MM.1S (cell line): ENCODE measurements around the gene ARHGAP26.

Source experiments
- DNase-seq: peaks from one replicate; pipeline ENCODE4 v3.0.0-alpha.2; 2015
- H2AFZ ChIP-seq: fragments of 300-600 bp; sonication (generic); 2 replicates; pipeline ENCODE4 v1.6.0; 2016; ENCODE audit warnings: antibody characterized with exemption, low read length
- H3F3A ChIP-seq: fragments of 300-600 bp; sonication (generic); 2 replicates; pipeline ENCODE4 v1.6.1; 2016; ENCODE audit warnings: mild to moderate bottlenecking, antibody characterized with exemption, low read length, moderate library complexity, mixed read lengths; ENCODE audit not compliant: insufficient read depth
- H3K27ac ChIP-seq: fragments of 300-600 bp; sonication (generic); 2 replicates; pipeline ENCODE4 v1.5.1; 2016; ENCODE audit warnings: mild to moderate bottlenecking, low read length
- H3K27me3 ChIP-seq: fragments of 300-600 bp; sonication (generic); replicated peaks from 2 replicates; pipeline ENCODE4 v1.6.0; 2016; ENCODE audit warnings: low read length; ENCODE audit not compliant: insufficient read depth
- H3K36me3 ChIP-seq: fragments of 300-600 bp; sonication (generic); replicated peaks from 2 replicates; pipeline ENCODE4 v1.6.1; 2016; ENCODE audit warnings: mild to moderate bottlenecking, low read length, mixed read lengths; ENCODE audit not compliant: insufficient read depth
- H3K4me1 ChIP-seq: fragments of 300-600 bp; sonication (generic); 2 replicates; pipeline ENCODE4 v1.6.1; 2016; ENCODE audit warnings: low read length, mixed read lengths
- H3K4me2 ChIP-seq: fragments of 300-600 bp; sonication (generic); 2 replicates; pipeline ENCODE4 v1.6.0; 2016; ENCODE audit warnings: low read depth, low read length
- H3K4me3 ChIP-seq: fragments of 300-600 bp; sonication (generic); 2 replicates; pipeline ENCODE4 v1.5.1; 2016; ENCODE audit warnings: low read length, mixed read lengths
- H3K79me2 ChIP-seq: fragments of 300-600 bp; sonication (generic); 2 replicates; pipeline ENCODE4 v1.6.1; 2016; ENCODE audit warnings: mixed run types, low read length, mixed read lengths
- H3K9ac ChIP-seq: fragments of 300-600 bp; sonication (generic); 2 replicates; pipeline ENCODE4 v1.6.1; 2016; ENCODE audit warnings: low read length, mixed read lengths
- H3K9me2 ChIP-seq: fragments of 300-600 bp; sonication (generic); replicated peaks from 2 replicates; pipeline ENCODE4 v1.6.1; 2016; ENCODE audit warnings: mild to moderate bottlenecking, low read length, mixed read lengths; ENCODE audit not compliant: insufficient read depth
- H3K9me3 ChIP-seq: fragments of 300-600 bp; sonication (generic); replicated peaks from 2 replicates; pipeline ENCODE4 v1.6.1; 2016; ENCODE audit warnings: mild to moderate bottlenecking, low read length, mixed read lengths; ENCODE audit not compliant: insufficient read depth
- H4K20me1 ChIP-seq: fragments of 300-600 bp; sonication (generic); 2 replicates; pipeline ENCODE4 v1.6.1; 2016; ENCODE audit warnings: mild to moderate bottlenecking, low read length, moderate library complexity, mixed read lengths; ENCODE audit not compliant: insufficient read depth
- EZH2 ChIP-seq: fragments of 300-600 bp; sonication (generic); optimal IDR thresholded peaks from 2 replicates; pipeline ENCODE3; 2017; ENCODE audit warnings: low read depth, mild to moderate bottlenecking, antibody characterized with exemption, low read length, mixed read lengths
- EZH2phosphoT487 ChIP-seq: fragments of 300-600 bp; sonication (generic); IDR thresholded peaks from 2 replicates; pipeline ENCODE4 v1.6.1; 2018; ENCODE audit warnings: antibody characterized with exemption, low read length
- TF ChIP-seq, protein P1 (sequence below): fragments of 300-600 bp; sonication (generic); IDR thresholded peaks from 2 replicates; pipeline ENCODE4 v1.5.1; 2016; ENCODE audit warnings: antibody characterized with exemption, low read length, mixed read lengths

ARHGAP26 gene

DNA sequence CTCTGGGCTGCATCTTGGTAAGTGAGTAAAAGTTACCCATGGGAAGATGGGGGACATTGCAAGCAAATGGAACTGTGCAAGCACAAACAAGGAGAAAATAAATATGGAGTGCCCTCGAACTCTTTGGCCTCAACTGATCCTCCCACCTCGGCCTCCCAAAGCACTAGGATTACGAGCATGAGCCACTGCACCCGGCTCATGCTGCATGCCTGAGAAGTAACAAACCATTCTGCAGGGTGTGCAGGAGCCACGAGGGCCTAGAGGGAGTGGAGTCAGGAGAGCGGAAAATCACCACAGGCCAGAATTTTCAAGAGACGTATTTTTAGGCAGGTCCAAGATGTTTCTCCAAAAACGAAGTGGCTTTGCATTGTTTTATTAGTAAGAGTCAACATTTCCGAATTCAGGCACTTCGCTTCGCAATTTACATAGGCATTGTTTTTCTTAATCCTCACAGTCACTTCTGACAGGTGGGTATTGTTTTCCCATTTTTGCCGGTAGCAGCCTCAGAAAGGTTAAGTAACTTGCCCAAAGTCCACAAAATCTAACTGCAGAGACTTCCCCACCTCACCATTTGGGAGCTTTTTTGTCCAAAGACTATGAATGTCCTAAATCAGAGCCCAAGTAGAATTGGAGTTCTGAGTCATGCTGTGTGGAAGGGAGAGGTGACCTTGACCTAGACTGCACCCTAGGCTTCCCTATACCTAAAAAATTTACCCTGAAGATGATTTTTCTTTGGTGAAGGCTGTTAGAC lies 403.1 kb downstream of the ARHGAP26 start:
- peaks cover 19% of the 10 kb centered on the region for H3K4me1 ChIP-seq
- DNase-seq = no peak

DNA sequence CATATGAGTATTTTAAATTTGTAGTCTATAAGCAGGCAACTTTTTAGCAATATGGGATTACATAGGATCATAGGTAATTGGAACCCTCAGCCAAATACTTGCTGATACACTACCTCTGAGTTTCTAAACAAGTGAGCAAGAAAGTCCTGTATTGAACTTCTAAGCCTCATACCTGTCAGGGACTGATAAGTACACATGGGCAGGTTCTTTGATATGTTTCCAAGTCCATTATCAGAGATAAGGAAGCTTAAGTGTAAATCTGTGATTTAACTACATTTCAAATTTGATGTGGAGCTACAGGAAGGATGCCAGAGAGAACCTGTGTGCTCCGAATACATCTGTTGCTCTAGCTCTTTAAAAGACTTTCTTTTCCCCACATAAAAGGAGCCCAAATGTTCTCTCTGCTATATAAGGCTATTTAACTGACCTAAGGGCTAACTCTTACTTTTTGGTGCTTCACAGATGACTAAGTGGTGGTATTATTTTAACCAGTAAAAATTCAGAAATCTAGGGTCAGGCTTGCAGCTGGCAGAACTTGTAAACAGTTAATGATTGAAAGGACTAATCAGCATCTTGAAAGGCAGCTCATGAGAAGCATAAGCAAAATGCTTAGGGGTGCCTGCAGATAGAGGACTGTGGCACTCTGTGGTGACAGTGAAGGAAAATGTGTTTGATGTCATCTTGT lies 404.7 kb downstream of the ARHGAP26 start:
- Histone ChIP-seq H3K4me3 (no peak overlapping the region), H3K27ac (no peak overlapping the region), H3K36me3 (no peaks in the 10 kb centered on the region), H3K4me2 (no peak overlapping the region), H3K79me2 (no peaks in the 10 kb centered on the region), H3K9me2 (no peaks in the 10 kb centered on the region), H3F3A (no peaks in the 10 kb centered on the region), H2AFZ (no peak overlapping the region), H3K9me3 (no peaks in the 10 kb centered on the region), H4K20me1 (no peaks in the 10 kb centered on the region), H3K4me1 (peaks cover 3% of the 10 kb centered on the region; the same call in 1 of the 2 replicates), H3K27me3 (no peaks in the 10 kb centered on the region), H3K9ac (no peak overlapping the region)
- DNase-seq = no peak
- TF ChIP-seq EZH2 (no peak), EZH2phosphoT487 (no peak)
- TF ChIP-seq, protein P1, sequence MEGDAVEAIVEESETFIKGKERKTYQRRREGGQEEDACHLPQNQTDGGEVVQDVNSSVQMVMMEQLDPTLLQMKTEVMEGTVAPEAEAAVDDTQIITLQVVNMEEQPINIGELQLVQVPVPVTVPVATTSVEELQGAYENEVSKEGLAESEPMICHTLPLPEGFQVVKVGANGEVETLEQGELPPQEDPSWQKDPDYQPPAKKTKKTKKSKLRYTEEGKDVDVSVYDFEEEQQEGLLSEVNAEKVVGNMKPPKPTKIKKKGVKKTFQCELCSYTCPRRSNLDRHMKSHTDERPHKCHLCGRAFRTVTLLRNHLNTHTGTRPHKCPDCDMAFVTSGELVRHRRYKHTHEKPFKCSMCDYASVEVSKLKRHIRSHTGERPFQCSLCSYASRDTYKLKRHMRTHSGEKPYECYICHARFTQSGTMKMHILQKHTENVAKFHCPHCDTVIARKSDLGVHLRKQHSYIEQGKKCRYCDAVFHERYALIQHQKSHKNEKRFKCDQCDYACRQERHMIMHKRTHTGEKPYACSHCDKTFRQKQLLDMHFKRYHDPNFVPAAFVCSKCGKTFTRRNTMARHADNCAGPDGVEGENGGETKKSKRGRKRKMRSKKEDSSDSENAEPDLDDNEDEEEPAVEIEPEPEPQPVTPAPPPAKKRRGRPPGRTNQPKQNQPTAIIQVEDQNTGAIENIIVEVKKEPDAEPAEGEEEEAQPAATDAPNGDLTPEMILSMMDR = no peak

More for the DNA sequence above, 403.1 kb downstream of the ARHGAP26 start:
- H3K27me3 ChIP-seq = no peaks in the 10 kb centered on the region
- H2AFZ ChIP-seq = no peak overlapping the region
- peaks cover 10% of the 10 kb centered on the region; the same call in 1 of the 2 replicates for H3F3A ChIP-seq
- no peaks in the 10 kb centered on the region for H3K9me3 ChIP-seq
- H3K4me2 ChIP-seq = no peak overlapping the region
- H3K27ac ChIP-seq = no peak overlapping the region
- TF ChIP-seq EZH2 (no peak), EZH2phosphoT487 (no peak)
- TF ChIP-seq, protein P1 = no peak
- H3K79me2 ChIP-seq = no peaks in the 10 kb centered on the region
- H3K4me3 ChIP-seq = no peak overlapping the region
- no peak overlapping the region for H3K9ac ChIP-seq
- no peaks in the 10 kb centered on the region for H4K20me1 ChIP-seq
- H3K9me2 ChIP-seq = no peaks in the 10 kb centered on the region
- H3K36me3 ChIP-seq = no peaks in the 10 kb centered on the region

DNA sequence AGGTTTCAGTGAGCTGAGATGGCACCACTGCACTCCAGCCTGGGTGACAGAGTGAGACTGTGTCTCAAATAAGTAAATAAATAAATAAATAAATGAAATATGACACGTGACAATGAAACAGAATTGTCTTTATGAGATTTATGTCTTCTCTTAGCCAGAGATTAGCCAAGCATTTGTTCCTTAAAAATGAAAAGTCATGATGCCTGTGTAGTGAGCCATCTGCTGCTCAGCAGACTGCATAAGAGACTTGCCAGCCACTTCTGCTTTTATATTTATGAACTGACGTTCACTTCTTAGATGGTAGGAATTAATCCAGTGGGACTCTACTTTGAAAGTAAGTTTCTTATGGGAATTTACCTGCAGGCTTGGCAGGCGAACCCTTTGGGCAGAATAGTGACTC lies 405.9 kb downstream of the ARHGAP26 start:
- no peak overlapping the region for H3K27ac ChIP-seq
- H3K27me3 ChIP-seq = no peaks in the 10 kb centered on the region
- H3K4me2 ChIP-seq = no peak overlapping the region
- TF ChIP-seq, protein P1 = no peak
- no peak for TF ChIP-seq EZH2phosphoT487
- TF ChIP-seq EZH2 = no peak
- no peak overlapping the region for H3K4me3 ChIP-seq
- H3K4me1 ChIP-seq = no peaks in the 10 kb centered on the region
- no peaks in the 10 kb centered on the region for H4K20me1 ChIP-seq
- no peaks in the 10 kb centered on the region for H3F3A ChIP-seq
- no peak overlapping the region for H3K9ac ChIP-seq
- H3K9me3 ChIP-seq = no peaks in the 10 kb centered on the region
- H3K36me3 ChIP-seq = no peaks in the 10 kb centered on the region
- no peaks in the 10 kb centered on the region for H3K9me2 ChIP-seq
- no peak for DNase-seq
- H2AFZ ChIP-seq = no peak overlapping the region
- H3K79me2 ChIP-seq = no peaks in the 10 kb centered on the region
